K562 (cell line): Measurements from ENCODE around the gene C10orf71. TPM values are rescaled to one million over a fixed set of nuclear protein-coding genes. Genes with fewer than 3 reads are reported as not detected.

ENCODE experiments used
- ATAC-seq: fragments of 200-7000 bp; cut with Tn5 transposase; 3 replicates; pipeline ENCODE4 v1.9.1; 2020; ENCODE audit warnings: moderate library complexity
- BruUV-seq: library from RNA; stranded (reverse); fragments of 400-500 nt; replicated peaks from 2 replicates; lab custom pipeline; 2021; lab: Mats Ljungman, UMichigan
- CTCF ChIA-PET: fragments of 300-600 bp; formaldehyde crosslinking; extraction: SDS; loops from one replicate; lab custom pipeline; 2021; ENCODE audit warnings: low intra/inter-chr PET ratio; lab: Yijun Ruan, JAX
- POLR2A ChIA-PET: fragments of 300-600, 350-650 bp; sonication (Branson Sonifier 250); formaldehyde crosslinking; extraction: SDS; loops from one replicate; lab custom pipeline; 2021; ENCODE audit warnings: antibody characterized with exemption, inconsistent platforms; lab: Yijun Ruan, JAX
- DNase-seq, 4 experiments: peaks; one replicate each; pipeline versions ENCODE4 v3.0.0 to v3.0.0-alpha.2; 2011 to 2018; ENCODE audit warnings: low spot score in 3 of 4, mixed read lengths in 3 of 4; ENCODE audit errors: extremely low read depth in 1 of 4
- FAIRE-seq: peaks from 2 replicates; lab custom pipeline; 2011; peaks lifted over from hg19 to GRCh38; lab: Jason Lieb, UNC
- H2AFZ ChIP-seq: 2 replicates; pipeline ENCODE4 v1.6.0; 2011; ENCODE audit warnings: low read depth, low read length, control low read depth, inconsistent platforms
- H3K27ac ChIP-seq: fragments of 200-600 bp; 3 replicates; pipeline ENCODE4 v1.8.0; 2011; ENCODE audit warnings: low read depth, mild to moderate bottlenecking, control low read depth, inconsistent platforms, low read length, moderate library complexity, mixed read lengths; ENCODE audit errors: extremely low read depth
- H3K27me3 ChIP-seq, 2 experiments: fragments of 300-600 bp in 1 of 2; 2 replicates in 1 of 2; 3 replicates in 1 of 2; pipeline versions ENCODE4 v1.6.0 to v1.8.0; 2011; ENCODE audit warnings: inconsistent platforms in 2 of 2, low read length in 2 of 2, mild to moderate bottlenecking in 1 of 2, mixed read lengths in 1 of 2, moderate library complexity in 1 of 2; ENCODE audit not compliant: control insufficient read depth in 2 of 2, insufficient read depth in 2 of 2
- H3K36me3 ChIP-seq: fragments of 300-600 bp; 3 replicates; pipeline ENCODE4 v1.8.0; 2011; ENCODE audit warnings: mild to moderate bottlenecking, low read length, inconsistent platforms; ENCODE audit not compliant: control insufficient read depth, insufficient read depth
- H3K4me1 ChIP-seq, 2 experiments: fragments of 200-600 bp in 1 of 2; replicated peaks in 1 of 2; 2 replicates in 1 of 2; 3 replicates in 1 of 2; pipeline versions ENCODE4 v1.5.1 to v1.8.0; 2011; ENCODE audit warnings: inconsistent platforms in 2 of 2, low read length in 2 of 2, mild to moderate bottlenecking in 1 of 2, mixed read lengths in 1 of 2, moderate library complexity in 1 of 2; ENCODE audit not compliant: control insufficient read depth in 2 of 2, insufficient read depth in 2 of 2
- H3K4me2 ChIP-seq: 2 replicates; pipeline ENCODE4 v1.6.1; 2011; ENCODE audit warnings: low read length, control low read depth, inconsistent platforms, mixed read lengths; ENCODE audit not compliant: insufficient read depth
- H3K4me3 ChIP-seq: fragments of 200-600 bp; sonication (generic), shearing (Covaris generic); 2 replicates; pipeline ENCODE4 v1.5.1; 2016; ENCODE audit warnings: control low read depth, inconsistent platforms
- H3K79me2 ChIP-seq: fragments of 200-600 bp; 3 replicates; pipeline ENCODE4 v1.8.0; 2011; ENCODE audit warnings: low read length, inconsistent platforms; ENCODE audit not compliant: control insufficient read depth, insufficient read depth
- H3K9ac ChIP-seq, 2 experiments: 2 replicates each; pipeline versions ENCODE4 v1.6.0 to v1.6.1; 2011; ENCODE audit warnings: low read depth in 2 of 2, low read length in 2 of 2, control low read depth in 1 of 2, inconsistent platforms in 1 of 2, mild to moderate bottlenecking in 1 of 2, mixed read lengths in 1 of 2; ENCODE audit not compliant: insufficient read depth in 1 of 2
- H3K9me1 ChIP-seq: one replicate; pipeline ENCODE4 v1.6.0; 2011; ENCODE audit warnings: inconsistent platforms, mild to moderate bottlenecking, low read length, moderate library complexity; ENCODE audit not compliant: control insufficient read depth, insufficient read depth
- H3K9me3 ChIP-seq: replicated peaks from 2 replicates; pipeline ENCODE4 v1.5.1; 2011; ENCODE audit warnings: low read depth, low read length, inconsistent platforms; ENCODE audit not compliant: control insufficient read depth, insufficient read depth
- H4K20me1 ChIP-seq: replicated peaks from 2 replicates; pipeline ENCODE4 v1.6.1; 2011; ENCODE audit warnings: low read length, inconsistent platforms, mixed read lengths; ENCODE audit not compliant: control insufficient read depth, insufficient read depth
- BRCA1 ChIP-seq, 2 experiments: fragments of 450-650 bp in 1 of 2; sonication (generic) in 1 of 2; formaldehyde crosslinking in 1 of 2; IDR thresholded peaks; 2 replicates each; pipeline versions ENCODE4 v1.5.0 to v1.6.1; 2017 to 2020; ENCODE audit warnings: mild to moderate bottlenecking in 1 of 2, missing genetic modification reagents in 1 of 2
- DACH1 ChIP-seq: fragments of 450-650 bp; IDR thresholded peaks from 2 replicates; pipeline ENCODE4 v1.6.1; 2018; ENCODE audit not compliant: partially characterized antibody
- DDX20 ChIP-seq: fragments of 450-650 bp; IDR thresholded peaks from 2 replicates; pipeline ENCODE4 v1.6.1; 2016; ENCODE audit warnings: missing genetic modification characterization, low read depth, mild to moderate bottlenecking, missing compliant biosample characterization, moderate library complexity
- HNRNPL ChIP-seq: fragments of 200-400 bp; formaldehyde crosslinking; IDR thresholded peaks from 2 replicates; pipeline ENCODE4 v1.6.1; 2017; ENCODE audit warnings: low read depth, mild to moderate bottlenecking, low read length
- MED1 ChIP-seq: sonication (generic); formaldehyde crosslinking; IDR thresholded peaks from 2 replicates; pipeline ENCODE4 v1.8.1; 2023; ENCODE audit warnings: missing genetic modification reagents, borderline replicate concordance
- NCOA4 ChIP-seq: fragments of 450-650 bp; IDR thresholded peaks from 2 replicates; pipeline ENCODE4 v1.6.1; 2018; ENCODE audit warnings: mild to moderate bottlenecking; ENCODE audit not compliant: partially characterized antibody
- ZNF232 ChIP-seq: sonication (generic); formaldehyde crosslinking; IDR thresholded peaks from 2 replicates; pipeline ENCODE4 v1.8.0; 2022; ENCODE audit warnings: mild to moderate bottlenecking, missing genetic modification reagents
- ZNF24 ChIP-seq: fragments of 450-650 bp; IDR thresholded peaks from 2 replicates; pipeline ENCODE4 v1.6.1; 2016
- ZZZ3 ChIP-seq: fragments of 450-650 bp; IDR thresholded peaks from 2 replicates; pipeline ENCODE4 v1.6.1; 2016; ENCODE audit warnings: antibody characterized with exemption, mild to moderate bottlenecking, moderate library complexity
- WGBS: fragments of 100-300 bp; shearing (Covaris generic); methylation state at CpG from one replicate; pipeline ENCODE4 v1.1.6; 2016; ENCODE audit warnings: low coverage, mixed read lengths; ENCODE audit not compliant: insufficient coverage; ENCODE audit errors: missing lambda C conversion rate; 5-methylcytosine and 5-hydroxymethylcytosine counted together
- in situ Hi-C: fragments of 300-500 bp; cut with MboI; formaldehyde crosslinking; loops from 4 replicates; pipeline ENCODE4 v1.15.0; 2018; ENCODE audit warnings: inconsistent platforms, mixed read lengths
- intact Hi-C: fragments of 100-400 bp; cut with micrococcal nuclease; formaldehyde crosslinking; loops from 2 replicates; pipeline ENCODE4 v1.14.2; 2022
- polyA plus RNA-seq, 8 experiments: library from polyadenylated mRNA; depleted of rRNA in 4 of 8; stranded (reverse) in 5 of 8; unstranded in 3 of 8; fragments of >200 nt; fragmentation: Nextera tagmentation in 2 of 8; fragmentation: Illumina TruSeq in 1 of 8; extraction: Ambion mirVana in 2 of 8; extraction: Trizol in 1 of 8; gene quantifications; 2 replicates each; pipeline versions ENCODE4 v1.2.1 to v1.2.3, GENCODE V29; 2011 to 2014; ENCODE audit warnings: inconsistent platforms in 1 of 8, missing spikeins in 1 of 8
- total RNA-seq, 7 experiments: library from RNA; depleted of rRNA in 6 of 7; stranded (reverse); fragments of >200 nt in 6 of 7; fragmentation: Illumina TruSeq in 2 of 7; extraction: Trizol in 2 of 7; gene quantifications; 2 replicates each; pipeline versions ENCODE4 v1.2.1 to v1.2.3, GENCODE V29; 2011 to 2021; ENCODE audit warnings: low replicate concordance in 1 of 7

The C10orf71 gene
- total and polyA plus RNA-seq, 9 of the 15 experiments (the other 6 are each of a cell fraction or from before 2014, with no cell fraction given), result 0.06 to 4.5 (median 1.3) TPM

DNA sequence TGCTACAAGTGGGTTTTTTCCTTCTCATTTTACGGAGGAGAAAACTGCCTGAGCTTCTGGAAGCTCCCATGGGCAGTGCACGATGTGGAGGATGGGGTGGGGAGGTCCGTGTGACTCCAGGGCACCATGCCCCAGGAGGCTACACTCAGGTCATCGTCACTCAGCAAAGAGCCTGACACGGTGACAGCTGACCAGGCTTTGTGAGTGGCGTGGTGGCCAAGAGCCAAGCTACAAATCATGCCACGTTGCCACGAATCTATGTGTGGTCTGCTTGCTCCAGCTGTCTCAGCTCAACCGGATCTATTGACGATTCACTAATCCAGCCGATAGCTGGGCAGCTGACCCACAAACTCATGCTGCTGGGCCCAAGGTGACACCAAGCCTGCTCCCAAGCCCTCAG is 27.6 kb upstream of the C10orf71 start:
- ChIA-PET POLR2A (interaction anchor here (1.2 to 1.8 kb wide), 2 partner anchors 27 to 32 kb away, joined by 4 to 7 read pairs; partner anchors contain the start of gene C10orf71), CTCF (no interaction called here)
- WGBS, result 44% methylated on average over 11 of the region's 11 CpGs
- BruUV-seq, result no TSS peak
- intact Hi-C loops, result no loop called here
- Histone ChIP-seq H3K9ac (no peak overlapping the region), H3K27ac (no peak overlapping the region), H3K4me1 (peaks cover 2 to 8% of the 10 kb centered on the region in 2 experiments; a peak in 2 of 5 replicates), H3K27me3 (no peaks in the 10 kb centered on the region), H3K79me2 (no peaks in the 10 kb centered on the region), H3K4me2 (no peak overlapping the region), H3K36me3 (no peaks in the 10 kb centered on the region), H3K9me3 (0 out of 2 replicates have a peak, but pooled peaks cover 3% of the 10 kb centered on the region), H4K20me1 (no peaks in the 10 kb centered on the region), H3K9me1 (no peaks in the 10 kb centered on the region), H3K4me3 (no peak overlapping the region), H2AFZ (no peak overlapping the region)
- TF ChIP-seq MED1 (CRISPR knock-in tag) (no peak), DACH1 (no peak), DDX20 (tag) (no peak), ZNF232 (no peak), ZZZ3 (no peak), NCOA4 (no peak), BRCA1 (IDR thresholded peaks at IDR 0.05) (no peak), BRCA1 (CRISPR knock-in tag; IDR thresholded peaks at IDR 0.05) (no peak), HNRNPL (no peak), ZNF24 (no peak)
- ATAC-seq (no peak), FAIRE-seq (no peak), DNase-seq (no peak)
- in situ Hi-C loops, result no loop called here
